ENCODE measurements around the gene OR2Y1. TPM values are rescaled to one million over a fixed set of nuclear protein-coding genes. Genes with fewer than 3 reads are reported as not detected.

OR2Y1 gene
- total and polyA plus RNA-seq, 2 of the 13 experiments (the other 11 are each of a cell fraction or from before 2014, with no cell fraction given): not detected

DNA sequence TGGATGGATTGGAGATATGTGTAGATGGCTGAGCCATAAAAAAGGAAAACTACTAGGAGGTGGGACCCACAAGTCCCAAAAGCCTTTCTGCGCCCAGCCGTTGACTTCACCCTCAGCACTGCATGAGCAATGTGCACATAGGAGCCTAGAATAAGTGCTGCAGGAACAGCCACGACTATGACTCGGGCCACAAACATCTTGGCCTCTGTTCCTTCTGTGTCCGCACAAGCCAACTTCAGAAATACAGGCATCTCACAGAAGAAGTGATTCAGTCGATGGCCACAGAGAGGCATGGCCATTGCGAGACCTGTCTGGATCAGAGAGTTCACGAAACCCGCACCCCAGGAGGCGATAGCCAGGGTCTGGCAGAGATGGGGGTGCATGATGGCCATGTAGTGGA lies 587 bp downstream of the OR2Y1 start (continued):
- TF ChIP-seq ZXDC (CRISPR knock-in tag; IDR thresholded peaks at IDR 0.05) (no peak), ZNF251 (CRISPR knock-in tag; IDR thresholded peaks at IDR 0.05) (no peak), RBM39 (IDR thresholded peaks at IDR 0.05; ENCODE audit: low read depth, low read length, poor library complexity, severe bottlenecking) (no peak), MYNN (CRISPR knock-in tag; IDR thresholded peaks at IDR 0.05; ENCODE audit: low read depth) (no peak), ZNF335 (CRISPR knock-in tag; IDR thresholded peaks at IDR 0.05) (no peak), TFAP4 (IDR thresholded peaks at IDR 0.05; ENCODE audit: borderline replicate concordance, low read depth) (no peak), NR3C1 (CRISPR knock-in tag; IDR thresholded peaks at IDR 0.05) (no peak), ZNF407 (CRISPR knock-in tag; IDR thresholded peaks at IDR 0.05; ENCODE audit: not compliant biosample characterization) (no peak)
